GM12864 (cell line): ENCODE results near the gene BRI3.

Experiments used
- DNase-seq: peaks from one replicate; pipeline ENCODE4 v3.0.0-alpha.2; 2011; ENCODE audit warnings: low read depth
- H3K4me3 ChIP-seq: 2 replicates; pipeline ENCODE4 v1.5.1; 2011; ENCODE audit warnings: mild to moderate bottlenecking, low read depth, low read length, control low read depth
- TF ChIP-seq, protein P1 (sequence below): IDR thresholded peaks from 2 replicates; pipeline ENCODE4 v1.5.1; 2011; ENCODE audit warnings: low read depth, mild to moderate bottlenecking, moderate library complexity, low read length, control low read depth, inconsistent platforms; ENCODE audit errors: missing control alignments

The BRI3 gene

DNA sequence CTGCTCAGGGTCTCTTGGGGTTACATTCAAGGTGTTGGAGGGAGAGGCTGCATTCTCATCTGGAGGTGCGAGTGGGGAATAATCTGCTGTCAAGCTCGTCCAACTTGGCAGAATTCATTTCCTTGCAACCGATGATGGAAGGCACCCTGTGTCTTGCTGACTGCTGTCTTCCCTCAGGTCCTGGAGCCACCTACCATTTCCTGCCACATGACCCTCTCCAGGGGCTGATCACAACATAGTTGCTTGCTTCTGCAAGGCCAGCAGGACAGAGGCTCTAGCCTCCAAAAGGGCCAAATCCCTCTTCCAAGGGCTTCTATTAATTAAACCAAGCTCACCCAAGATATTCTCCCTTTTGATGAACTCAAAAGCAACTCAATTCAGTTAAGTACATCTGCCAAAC is 14.2 kb upstream of the BRI3 start:
- no peak for DNase-seq
- no peak overlapping the region for H3K4me3 ChIP-seq
- TF ChIP-seq, protein P1, sequence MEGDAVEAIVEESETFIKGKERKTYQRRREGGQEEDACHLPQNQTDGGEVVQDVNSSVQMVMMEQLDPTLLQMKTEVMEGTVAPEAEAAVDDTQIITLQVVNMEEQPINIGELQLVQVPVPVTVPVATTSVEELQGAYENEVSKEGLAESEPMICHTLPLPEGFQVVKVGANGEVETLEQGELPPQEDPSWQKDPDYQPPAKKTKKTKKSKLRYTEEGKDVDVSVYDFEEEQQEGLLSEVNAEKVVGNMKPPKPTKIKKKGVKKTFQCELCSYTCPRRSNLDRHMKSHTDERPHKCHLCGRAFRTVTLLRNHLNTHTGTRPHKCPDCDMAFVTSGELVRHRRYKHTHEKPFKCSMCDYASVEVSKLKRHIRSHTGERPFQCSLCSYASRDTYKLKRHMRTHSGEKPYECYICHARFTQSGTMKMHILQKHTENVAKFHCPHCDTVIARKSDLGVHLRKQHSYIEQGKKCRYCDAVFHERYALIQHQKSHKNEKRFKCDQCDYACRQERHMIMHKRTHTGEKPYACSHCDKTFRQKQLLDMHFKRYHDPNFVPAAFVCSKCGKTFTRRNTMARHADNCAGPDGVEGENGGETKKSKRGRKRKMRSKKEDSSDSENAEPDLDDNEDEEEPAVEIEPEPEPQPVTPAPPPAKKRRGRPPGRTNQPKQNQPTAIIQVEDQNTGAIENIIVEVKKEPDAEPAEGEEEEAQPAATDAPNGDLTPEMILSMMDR = no peak

DNA sequence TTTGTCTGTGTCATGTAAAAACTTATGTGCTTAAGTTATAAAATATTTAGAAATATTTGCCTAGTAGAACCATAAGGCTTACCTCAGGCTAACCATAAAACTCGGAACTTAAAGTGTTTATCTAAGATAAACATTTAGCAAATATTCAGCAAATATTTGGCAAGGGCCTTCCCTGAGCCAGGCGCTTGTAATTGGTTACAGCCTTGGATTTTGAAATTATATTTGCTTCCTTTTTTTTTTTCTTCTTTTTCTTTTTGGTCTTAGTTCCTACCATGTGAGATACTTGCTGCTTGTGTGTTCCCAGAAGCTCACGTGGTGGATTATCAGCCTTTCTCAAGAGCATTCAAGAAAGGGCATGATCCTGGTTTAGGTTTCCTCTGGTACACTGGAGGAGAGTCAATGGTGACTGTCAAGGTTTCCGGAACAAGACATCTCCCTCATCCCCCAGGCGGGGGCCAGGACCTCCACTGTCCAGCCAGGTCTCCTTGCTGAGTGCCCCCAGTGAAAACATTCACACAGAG is 5.2 kb upstream of the BRI3 start:
- TF ChIP-seq, protein P1 = no peak
- no peak overlapping the region for H3K4me3 ChIP-seq
- DNase-seq = no peak

DNA sequence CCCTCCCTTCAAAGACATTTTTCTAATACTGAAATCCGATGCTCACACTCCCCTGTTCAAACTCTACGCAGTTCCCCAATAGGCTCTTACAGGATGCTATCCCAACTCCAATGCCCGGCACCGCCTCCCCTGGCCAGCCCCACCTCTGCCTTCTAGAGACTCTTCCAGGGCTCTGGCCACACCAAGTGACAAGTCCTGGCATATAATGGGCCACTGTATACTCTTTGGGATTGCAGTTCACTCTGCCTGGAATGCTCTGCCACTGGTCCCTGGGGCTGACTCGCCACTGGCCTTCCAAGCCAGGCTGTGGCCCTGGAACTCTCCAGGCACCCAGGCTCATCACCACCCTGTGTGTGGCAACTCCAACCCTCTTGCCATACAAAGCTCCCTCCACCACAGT is 3.1 kb upstream of the BRI3 start:
- TF ChIP-seq, protein P1 = no peak
- no peak for DNase-seq
- no peak overlapping the region for H3K4me3 ChIP-seq

DNA sequence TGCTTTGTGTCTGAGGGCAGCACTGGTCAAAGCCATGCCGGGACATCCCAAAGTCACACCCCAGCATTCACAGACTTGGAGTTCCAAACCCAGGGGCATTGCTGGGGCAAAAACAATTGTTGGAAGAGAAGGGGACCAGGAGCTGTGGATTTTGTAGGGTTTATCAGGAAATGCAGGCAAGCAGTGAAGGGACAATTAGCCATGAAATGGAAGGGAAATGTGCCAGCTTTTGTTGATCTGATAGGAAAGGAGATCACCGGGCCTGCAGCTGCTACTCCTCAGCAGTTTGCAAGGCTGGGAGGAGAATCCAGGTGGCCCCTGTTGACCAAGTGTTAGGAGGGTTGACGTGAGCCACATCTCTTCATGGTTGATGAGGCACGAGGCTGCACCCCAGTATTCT is 2.5 kb upstream of the BRI3 start:
- no peak for DNase-seq
- TF ChIP-seq, protein P1 = no peak

DNA sequence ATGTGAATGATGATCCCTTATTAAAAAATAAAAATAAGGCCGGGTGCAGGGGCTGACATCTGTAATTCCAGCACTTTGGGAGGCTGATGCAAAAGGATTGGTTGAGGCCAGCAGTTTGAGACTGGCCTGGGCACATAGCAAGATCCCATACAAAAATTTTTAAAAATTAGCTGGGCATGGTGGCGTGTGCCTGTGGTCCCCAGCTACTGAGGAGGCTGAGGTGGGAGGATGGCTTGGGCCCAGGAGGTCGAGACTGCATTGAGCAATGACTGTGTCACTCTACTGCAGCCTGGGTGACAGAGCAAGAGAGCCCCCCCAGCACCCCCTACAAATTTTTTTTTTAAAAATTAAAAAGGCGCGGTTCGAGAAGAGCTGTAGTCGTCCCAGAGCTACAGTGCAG is 1.2 kb upstream of the BRI3 start:
- H3K4me3 ChIP-seq = peak overlapping the region; percentile 67; the same call in 1 of the 2 replicates
- DNase-seq = no peak
- TF ChIP-seq, protein P1 = no peak

More for the DNA sequence above, 2.5 kb upstream of the BRI3 start:
- H3K4me3 ChIP-seq = no peak overlapping the region

DNA sequence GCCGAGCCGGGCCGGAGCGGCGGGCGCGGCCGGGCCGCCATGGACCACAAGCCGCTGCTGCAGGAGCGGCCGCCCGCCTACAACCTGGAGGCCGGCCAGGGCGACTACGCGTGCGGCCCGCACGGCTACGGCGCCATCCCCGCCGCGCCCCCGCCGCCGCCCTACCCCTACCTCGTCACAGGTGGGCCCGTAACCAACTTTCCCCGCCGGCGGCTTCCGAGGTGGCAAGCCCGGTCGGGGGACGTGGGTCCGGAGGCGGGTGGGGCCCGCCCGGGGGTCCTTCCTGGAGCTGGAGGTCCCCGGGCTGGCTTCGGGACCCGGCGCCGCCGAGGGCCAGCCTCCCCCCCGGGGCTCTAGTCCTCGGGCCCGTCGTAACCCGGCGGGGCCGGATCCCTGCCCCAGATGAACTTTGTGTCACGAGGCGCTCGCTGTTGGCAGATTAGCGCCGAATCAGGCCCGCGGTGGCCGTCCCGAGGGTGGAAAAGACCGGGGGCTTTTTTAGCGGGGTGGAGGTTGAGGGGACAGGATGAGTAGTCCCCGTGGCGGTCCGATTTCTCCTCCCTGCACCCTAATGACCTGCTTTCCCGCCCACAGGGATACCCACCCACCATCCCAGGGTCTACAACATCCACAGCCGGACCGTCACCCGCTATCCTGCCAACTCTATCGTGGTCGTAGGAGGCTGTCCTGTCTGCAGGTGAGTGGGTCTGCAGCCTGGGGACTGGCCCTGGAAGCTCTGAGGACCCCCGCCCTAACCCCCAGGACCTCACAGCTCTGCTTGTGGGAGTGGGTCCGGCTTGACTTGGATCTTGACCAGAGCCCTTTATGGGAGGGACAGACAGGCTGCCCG is 496 bp downstream of the BRI3 start:
- peak overlapping the region; percentile 82 for H3K4me3 ChIP-seq
- TF ChIP-seq, protein P1 = no peak
- no peak for DNase-seq
